ENCODE data around the gene FOXN1. TPM values are rescaled to one million over a fixed set of nuclear protein-coding genes. Genes with fewer than 3 reads are reported as not detected.

FOXN1 gene
- polyA plus RNA-seq, 2 of the 4 experiments (the other 2 are of a cell fraction) = not detected

GRCh38 chr17:28501421-28502284 lies 4.5 kb upstream of the FOXN1 start:
- WGBS (ENCODE audit: missing lambda C conversion rate) = 79% methylated on average over 3 of the region's 3 CpGs
- Histone ChIP-seq H3K4me1 (no peaks in the 10 kb centered on the region), H3K27ac (no peak overlapping the region), H3K4me2 (no peak overlapping the region), H3K9me3 (no peaks in the 10 kb centered on the region), H3K4me3 (no peak overlapping the region)
- ChIA-PET POLR2A (no interaction called here), CTCF (interaction anchor here (0.7 to 17.3 kb wide), 6 partner anchors 6 to 47 kb away, joined by 3 to 317 read pairs (median 80); partner anchors contain the start of gene UNC119)
- DNase-seq (ENCODE audit: low read depth in 1 of 2, low spot score in 1 of 2) (no peak), FAIRE-seq (no peak), ATAC-seq (peak in 1 of 2 experiments; percentile 16; a peak in 2 of 6 replicates)
- TF ChIP-seq HDAC2 (IDR thresholded peaks at IDR 0.05) (no peak), HEYL (CRISPR knock-in tag; IDR thresholded peaks at IDR 0.05) (no peak), PBX3 (IDR thresholded peaks at IDR 0.05) (no peak), GATA3 (IDR thresholded peaks at IDR 0.05; ENCODE audit: borderline replicate concordance) (no peak), ELK1 (IDR thresholded peaks at IDR 0.05; ENCODE audit: low read depth, low read length) (no peak), CHD2 (IDR thresholded peaks at IDR 0.05; ENCODE audit: low read length, partially characterized antibody) (no peak), PHF8 (IDR thresholded peaks at IDR 0.05; ENCODE audit: borderline replicate concordance, low read depth) (no peak), CBX2 (IDR thresholded peaks at IDR 0.05; ENCODE audit: borderline replicate concordance, low read depth) (no peak), POLR2A (IDR thresholded peaks at IDR 0.05; ENCODE audit: low read length) (no peak), HMGXB4 (CRISPR knock-in tag; IDR thresholded peaks at IDR 0.05; ENCODE audit: borderline replicate concordance) (no peak), RAD21 (conservative IDR thresholded peaks at IDR 0.05 in 1 of 2, IDR thresholded peaks at IDR 0.05 in 1 of 2) (no peak), NR3C1 (IDR thresholded peaks at IDR 0.05) (no peak), E2F6 (IDR thresholded peaks at IDR 0.05; ENCODE audit: borderline replicate concordance, low read depth) (no peak), CBX8 (IDR thresholded peaks at IDR 0.05) (no peak)

- FAIRE-seq (no peak), ATAC-seq (no peak), DNase-seq (ENCODE audit: low read depth in 1 of 2, low spot score in 1 of 2) (no peak)
- H3K4me3 ChIP-seq = no peak overlapping the region
- no peak overlapping the region for H3K27ac ChIP-seq
- no peak overlapping the region for H3K4me2 ChIP-seq
- H3K4me1 ChIP-seq = no peaks in the 10 kb centered on the region
- no peaks in the 10 kb centered on the region for H3K9me3 ChIP-seq
- ChIA-PET CTCF (interaction anchor here (0.9 to 17.3 kb wide), 14 partner anchors 8 to 109 kb away, joined by 3 to 317 read pairs (median 5); partner anchors contain the start of gene PIGS), POLR2A (interaction anchor here (0.6 to 0.7 kb wide), 2 partner anchors 141 to 673 kb away, joined by 3 to 8 read pairs; no protein-coding TSS in a partner anchor)
- WGBS (ENCODE audit: missing lambda C conversion rate) = 53% methylated on average over 3 of the region's 3 CpGs
- TF ChIP-seq CHD4 (IDR thresholded peaks at IDR 0.05; ENCODE audit: borderline replicate concordance) (no peak), NPAS2 (CRISPR knock-in tag; IDR thresholded peaks at IDR 0.05; ENCODE audit: borderline replicate concordance) (no peak), FOXS1 (CRISPR knock-in tag; IDR thresholded peaks at IDR 0.05) (no peak), BHLHE40 (IDR thresholded peaks at IDR 0.05; ENCODE audit: low read depth, low read length) (no peak), CBX8 (IDR thresholded peaks at IDR 0.05) (no peak), EHMT2 (IDR thresholded peaks at IDR 0.05; ENCODE audit: low read depth) (no peak)
Observed at GRCh38 chr17:28503420-28503819, 2.7 kb upstream of the FOXN1 start.

Data from A549 (cell line).